Cerebellar nuclear complex (tissue), 1 donor: ENCODE results near the gene SLX9.

Experiments used
- DNase-seq, 2 experiments: peaks; one replicate each; lab custom pipeline; 2025; lab: John Stamatoyannopoulos, UW

The SLX9 gene, protein sequence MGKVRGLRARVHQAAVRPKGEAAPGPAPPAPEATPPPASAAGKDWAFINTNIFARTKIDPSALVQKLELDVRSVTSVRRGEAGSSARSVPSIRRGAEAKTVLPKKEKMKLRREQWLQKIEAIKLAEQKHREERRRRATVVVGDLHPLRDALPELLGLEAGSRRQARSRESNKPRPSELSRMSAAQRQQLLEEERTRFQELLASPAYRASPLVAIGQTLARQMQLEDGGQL

DNA sequence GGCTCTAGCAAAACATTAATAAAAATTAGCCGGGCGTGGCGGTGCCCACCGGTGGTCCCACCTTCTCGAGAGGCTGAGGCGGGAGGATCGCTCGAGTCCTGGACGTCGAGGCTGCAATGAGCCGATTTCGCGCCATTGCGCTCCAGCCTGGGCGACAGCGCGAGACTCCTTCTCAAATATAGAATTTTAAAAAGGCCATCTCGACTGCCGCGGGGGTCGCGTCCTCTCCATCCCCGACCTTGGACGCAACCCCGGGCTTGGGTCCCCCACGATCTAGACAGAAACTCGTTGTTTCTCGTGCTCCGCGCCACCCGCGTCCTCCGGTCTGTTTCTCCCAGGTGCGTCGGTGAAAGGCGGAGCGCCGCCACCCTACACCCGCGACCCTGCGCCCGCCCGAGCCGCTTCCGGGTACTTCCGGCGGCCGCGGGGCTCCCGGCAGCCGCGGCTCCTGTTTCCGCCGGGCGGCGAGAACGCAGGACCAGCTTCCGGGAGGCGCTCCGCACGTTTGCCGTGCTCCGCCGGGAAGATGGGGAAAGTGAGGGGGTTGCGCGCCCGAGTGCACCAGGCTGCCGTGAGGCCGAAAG, at the start of gene SLX9:
Gene SLX9, plus strand, starts transcription at position 498 of the 584 bp plus-strand sequence. Its CDS starts 29 bp downstream, at position 527.
- peak in 1 of 2 experiments; percentile 24 for DNase-seq

DNA sequence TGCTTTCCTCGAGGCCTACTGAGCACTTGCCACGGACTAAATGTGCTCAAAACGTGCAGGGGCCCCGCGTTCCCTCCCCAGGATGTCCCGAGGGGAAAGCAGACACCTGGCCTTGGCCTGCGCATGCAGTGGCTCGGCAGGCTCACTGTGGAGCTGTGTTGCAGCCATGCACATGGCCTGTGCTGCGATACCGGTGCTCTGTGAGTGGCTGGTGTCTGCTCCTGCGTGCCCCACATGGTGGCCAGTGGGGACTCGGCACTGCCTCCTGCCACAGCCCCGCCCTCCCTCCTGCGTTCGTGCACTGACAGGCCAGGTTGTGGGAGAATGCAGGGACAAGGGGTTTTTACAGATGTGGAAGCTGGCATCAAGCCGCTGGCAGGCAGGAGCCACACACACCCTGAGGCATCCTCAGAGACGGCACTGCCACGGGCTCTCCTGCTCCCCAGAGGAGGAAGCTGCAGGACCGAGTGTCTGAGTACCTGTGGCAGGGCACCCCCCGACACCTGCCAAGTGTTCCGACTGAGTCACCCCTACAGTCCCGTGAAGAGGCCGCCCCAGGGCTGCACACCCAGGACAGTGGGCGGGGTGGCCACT, 49.4 kb upstream of the SLX9 start:
- no peak for DNase-seq

DNA sequence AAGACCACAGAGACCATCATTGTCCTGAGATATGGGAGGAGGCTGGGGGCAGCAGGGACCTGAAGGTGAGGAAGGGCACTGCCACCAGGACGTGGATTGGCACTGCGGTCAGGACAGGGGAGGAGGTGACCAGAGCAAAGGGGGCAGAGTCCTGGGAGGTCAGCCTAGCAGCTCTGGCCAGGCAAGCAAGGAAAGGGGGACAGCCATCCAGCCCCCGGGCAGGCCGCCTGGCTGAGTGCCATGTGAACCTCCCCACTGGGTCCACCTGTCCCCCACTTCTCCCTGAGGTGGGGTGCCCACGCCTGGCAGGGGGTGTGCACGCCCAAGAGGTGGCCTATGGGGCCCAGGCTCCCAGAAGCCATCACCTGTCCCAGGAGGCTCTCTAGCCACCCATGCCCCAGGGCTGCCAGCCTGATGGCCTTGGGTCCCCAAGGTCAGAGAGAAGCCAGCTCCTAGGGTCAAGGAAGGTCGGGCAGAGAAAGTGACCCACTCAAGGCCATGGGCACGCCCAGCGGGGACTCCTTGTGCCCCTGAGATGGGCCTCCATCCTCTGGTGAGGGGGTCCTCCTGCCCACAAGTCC, 48.8 kb upstream of the SLX9 start:
- no peak for DNase-seq

DNA sequence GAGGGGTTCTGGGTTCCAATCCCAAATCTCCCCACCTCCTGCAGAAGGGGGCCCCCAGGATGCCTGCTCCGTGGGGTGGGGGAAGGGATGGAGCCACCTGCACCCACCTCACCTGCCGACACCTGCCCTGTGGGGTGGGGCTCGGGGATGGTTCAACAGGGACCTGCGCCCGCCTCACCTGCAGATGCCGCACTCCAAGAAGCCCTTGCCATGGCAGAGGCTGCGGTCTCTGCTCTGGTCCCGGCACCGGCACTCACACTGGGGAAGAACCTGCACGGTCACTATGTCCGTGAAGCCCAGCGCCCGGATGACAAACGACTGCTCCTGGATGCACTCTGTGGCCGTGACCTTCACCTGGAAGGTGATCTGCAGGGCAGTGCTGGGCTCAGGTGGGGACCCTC, 48.2 kb upstream of the SLX9 start:
- DNase-seq: no peak

DNA sequence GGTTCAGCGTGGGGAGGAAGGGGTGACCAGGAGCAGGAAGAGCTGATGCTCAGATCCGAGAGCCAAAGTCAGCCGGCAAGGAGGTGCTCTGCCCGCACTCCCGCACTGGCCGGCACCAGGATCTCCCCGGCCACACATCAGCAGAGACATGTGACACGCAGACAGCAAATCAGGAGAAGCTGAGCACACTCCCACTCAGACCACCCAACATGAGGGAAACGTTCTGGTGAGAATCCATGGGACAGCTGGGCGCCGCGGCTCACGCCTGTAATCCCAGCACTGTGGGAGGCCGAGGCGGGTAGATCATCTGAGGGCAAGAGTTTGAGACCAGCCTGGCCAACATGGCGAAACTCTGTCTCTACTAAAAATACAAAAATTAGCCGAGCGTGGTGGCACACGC, 47.7 kb upstream of the SLX9 start:
- DNase-seq: no peak

DNA sequence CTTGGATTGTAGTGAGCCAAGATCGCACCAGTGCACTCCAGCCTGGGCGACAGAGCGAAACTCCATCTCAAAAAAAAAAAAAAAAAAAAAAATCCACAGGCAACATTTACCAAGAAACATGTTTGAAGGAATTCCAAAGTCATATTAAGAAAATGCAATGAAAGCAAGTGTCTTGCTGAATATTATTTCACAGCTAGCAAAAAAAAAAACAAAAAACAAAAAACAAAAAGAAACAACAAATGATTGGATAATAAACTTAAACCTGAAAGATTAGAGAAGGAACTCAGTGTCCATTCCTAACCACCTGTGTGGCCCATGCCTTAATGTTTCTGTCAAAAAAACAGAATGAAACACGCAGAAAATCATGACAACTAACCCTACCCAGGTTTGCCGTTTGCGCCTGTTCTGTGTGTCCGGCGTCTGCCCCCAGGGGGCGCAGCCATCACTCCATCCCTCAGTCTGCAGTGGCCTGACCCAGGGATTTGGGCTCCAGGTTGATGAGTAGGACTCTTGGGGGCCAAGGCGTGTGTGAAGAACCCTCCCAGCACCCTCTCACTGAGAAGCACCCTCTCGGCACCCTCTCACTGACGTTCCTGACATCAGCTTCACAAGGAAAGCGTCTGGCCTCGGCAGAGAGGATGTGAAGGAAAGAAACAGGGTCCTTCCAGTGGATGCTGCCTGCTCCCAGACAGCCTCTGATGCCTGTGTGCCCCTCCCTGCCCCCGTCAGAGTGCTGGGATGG, 47.1 kb upstream of the SLX9 start:
- no peak for DNase-seq

DNA sequence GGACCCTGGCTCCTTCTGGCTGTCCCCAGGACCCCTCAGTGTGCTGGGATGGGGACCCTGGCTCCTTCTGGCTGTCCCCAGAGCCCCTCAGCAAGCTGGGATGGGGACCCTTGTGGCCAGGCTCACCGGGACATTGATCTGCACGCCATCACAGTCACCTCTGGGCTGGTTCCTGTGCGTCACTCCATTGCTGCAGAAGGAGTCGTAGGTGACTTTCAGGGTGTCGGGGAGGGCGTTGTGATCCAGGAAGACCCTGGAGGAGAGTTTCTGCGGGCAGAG, 46.6 kb upstream of the SLX9 start:
- DNase-seq: no peak

DNA sequence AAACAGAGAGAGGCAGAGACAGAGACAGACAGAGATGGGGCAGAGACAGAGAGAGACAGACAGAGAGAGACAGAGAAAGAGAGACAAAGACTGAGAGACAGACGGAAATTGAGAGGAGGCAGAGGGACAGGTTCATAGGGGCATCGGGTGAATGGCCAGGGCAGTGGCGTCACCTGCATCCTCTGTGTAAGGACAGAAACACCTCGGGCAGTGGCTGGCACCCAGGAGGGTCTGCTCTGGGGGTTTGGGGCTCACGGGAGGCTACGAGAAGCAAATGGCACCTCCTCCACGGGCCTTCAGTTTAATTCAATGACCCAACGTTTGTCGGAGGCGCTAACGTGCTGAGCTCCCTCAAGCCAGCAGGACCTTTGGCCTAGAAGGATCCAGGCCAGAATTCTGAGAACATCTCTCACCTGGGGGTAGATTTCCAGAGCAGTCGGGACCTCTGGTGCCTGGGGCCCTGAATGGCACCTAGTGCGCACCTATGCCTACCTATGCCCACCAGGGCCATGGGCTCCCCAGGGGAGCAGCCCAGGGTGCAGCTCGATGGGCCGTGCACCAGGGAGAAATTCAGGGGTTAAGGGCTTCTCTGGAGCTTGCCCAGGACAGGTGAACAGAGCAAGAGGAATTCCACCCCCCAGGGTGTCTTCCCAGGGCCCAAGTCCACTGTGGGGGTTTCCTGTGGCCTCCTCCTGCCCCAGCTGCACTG, 45.7 kb upstream of the SLX9 start:
- no peak for DNase-seq

DNA sequence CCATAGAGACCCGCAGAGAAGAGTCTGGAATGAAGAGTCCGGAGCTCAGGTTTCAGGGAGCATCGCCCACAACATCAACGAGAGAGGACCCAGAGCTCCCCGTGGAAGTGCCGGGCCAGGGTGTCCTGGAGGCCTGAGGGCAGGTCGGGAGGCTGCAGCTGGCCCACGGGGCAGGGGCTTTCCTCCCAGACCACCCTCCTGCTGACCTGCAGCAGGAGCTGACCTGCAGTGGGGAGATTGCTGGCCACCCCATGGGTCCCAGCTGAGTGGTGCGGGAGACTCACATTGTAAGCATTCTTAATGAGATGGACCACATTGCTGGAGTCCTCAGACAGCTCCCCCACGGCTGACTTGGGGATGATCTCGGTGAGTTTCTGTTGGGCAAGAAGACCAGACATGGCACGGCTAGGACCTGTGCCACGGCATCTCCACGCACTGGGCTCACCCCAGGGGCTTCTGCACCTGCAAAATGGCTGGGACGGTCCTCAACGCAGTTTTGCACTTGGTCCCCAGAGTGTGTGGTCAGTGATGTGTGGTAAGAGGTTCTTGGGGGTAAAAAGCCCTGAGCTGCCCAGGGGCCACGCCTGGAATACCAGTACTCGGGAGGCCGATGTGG, 45.0 kb upstream of the SLX9 start:
- DNase-seq: no peak

DNA sequence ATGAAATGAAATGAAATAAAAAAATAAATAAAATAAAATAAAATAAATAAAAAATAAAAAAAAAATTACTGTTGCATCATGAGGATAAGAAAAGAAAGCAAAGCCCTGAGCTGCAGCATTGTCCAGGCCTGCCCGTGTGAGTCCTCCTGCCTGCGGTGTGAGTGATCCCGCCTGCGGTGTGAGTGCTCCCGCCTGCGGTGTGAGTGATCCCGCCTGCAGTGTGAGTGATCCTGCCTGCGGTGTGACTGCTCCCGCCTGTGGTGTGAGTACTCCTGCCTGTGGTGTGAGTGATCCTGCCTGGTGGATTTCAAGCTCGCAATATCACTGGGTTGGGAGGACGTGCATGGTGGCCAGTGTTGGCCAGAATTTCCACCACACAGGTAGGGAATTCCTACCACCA, 44.0 kb upstream of the SLX9 start:
- DNase-seq: no peak

DNA sequence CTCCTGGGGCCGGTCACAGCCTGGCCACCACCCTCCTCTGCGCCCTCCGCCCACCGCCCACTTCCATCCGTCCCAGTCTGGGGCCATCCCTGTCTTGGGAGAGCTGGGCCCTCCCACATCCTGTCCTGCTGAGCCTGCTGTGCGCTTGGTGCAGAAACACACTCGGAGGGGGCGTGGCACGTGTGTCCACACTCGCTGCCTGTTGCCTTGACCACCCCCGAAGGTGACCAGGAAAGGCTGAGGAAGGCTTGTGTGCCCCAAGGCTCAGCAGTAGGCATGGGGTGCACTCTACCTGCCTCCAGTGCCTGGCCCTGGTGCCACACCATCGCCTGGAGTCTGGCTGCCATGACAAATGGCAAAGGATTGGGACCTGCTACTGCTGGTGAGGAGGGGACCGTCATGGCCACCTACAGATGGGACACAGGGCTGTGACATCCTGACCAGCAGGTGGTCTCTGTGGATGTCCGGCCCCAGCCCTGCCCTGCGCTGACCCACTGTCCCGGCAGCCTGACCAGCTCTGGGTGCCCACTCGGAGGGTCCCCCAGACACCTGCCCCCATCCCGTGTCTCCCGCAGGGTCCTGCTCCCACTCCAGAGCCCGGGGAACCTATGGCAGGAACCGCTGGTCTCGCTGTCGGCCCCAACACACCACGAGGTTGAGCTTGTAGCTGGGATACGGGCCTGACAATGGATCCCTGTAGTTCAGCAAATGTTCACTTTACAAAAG, 43.1 kb upstream of the SLX9 start:
- no peak for DNase-seq

DNA sequence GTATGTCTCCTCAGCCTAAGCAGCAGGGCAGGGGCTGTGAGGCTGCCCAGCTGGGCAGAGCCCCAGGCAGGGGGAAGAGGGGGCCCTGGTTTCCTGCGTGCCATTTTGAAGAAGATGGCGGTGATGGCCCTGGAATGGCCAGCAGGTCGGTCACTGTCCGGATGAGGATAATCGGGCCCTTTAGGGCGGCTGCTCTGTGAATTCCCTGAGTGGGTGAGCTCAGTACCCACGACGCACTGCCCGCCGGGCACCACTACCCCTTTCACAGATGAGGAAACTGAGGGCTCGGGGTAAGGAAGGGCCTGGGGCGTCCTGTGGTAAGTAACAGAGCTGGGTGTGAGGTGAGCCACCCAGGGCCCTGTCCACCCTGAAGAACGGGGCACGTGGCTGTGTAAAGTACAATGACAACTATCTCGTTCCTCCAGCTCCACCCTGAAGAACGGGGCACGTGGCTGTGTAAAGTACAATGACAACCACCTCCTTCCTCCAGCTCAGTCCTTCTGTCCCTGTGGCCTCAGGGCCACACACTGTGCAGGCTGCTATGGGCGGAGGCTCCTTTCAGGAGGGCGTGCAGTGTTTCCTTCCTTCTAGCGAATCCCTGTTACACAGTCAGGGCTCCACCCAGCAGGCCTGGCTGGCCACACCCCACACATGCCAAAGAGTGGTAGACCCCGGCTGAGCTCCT, 42.4 kb upstream of the SLX9 start:
- no peak for DNase-seq

DNA sequence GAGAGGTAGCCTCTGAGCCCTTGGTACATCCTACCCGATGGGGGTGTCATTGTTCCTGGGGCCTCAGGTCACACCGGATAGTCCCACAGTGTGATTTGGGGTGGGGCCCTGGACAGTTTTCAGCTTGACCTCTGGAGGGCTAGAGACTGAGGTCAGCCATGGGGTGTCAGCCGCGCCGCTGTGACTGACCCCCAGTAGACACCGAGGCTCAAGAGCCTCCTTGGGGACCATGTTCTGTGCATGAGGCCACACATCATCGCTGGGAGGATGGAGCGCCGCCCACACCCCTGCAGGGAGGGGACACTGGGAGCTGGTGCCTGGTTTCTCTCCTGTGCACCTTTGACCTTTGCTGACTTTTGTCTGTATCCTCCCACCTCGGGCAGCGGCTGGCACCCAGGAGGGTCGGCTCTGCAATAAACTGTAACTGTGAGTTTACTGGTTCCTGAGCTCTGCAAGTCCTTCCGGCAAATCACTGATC, 41.8 kb upstream of the SLX9 start:
- no peak for DNase-seq

DNA sequence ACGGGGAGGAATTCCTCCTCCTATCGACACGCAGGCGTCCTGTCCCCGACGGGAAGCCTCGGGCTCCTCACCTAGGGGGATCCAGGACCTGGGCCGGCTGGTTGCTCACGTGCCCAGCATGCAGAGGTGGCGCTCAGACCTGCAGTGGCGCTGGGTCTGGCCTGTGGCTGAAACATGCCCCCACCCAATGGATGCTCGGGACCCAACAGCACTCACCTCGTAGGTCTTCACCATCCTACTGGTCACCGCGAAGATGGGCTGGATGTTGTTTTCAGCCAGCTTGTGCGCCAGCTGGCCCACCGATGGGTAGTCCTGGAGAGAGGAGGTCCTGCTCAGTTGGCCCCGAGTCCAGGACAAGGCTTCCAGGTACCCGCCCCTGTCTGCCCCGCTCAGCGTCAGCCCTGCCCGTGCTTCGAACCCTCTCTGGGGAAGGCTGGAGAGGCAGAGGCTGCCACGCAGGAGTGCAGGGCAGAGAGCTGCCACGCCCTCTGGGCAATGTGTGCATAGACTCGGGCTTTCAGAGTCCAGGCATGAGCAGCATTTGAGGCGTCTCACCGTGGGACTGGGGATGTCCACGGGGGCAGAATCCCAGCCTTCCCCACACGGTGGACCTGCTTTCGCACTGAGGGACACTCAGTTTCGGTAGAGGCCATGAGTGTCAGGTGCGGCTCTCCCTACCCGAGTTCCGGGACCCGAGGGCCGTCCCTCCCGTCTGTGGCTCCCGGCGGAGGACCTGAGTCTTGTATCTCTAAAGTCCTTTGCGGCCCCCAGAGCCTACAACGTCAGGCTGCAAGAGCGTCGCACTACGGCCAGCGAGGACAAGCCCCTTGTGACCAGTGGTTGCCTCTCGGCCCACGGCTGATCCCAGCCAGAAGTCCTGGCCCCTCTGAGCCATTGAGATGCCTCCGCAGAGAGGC, 40.7 kb upstream of the SLX9 start:
- DNase-seq: no peak

DNA sequence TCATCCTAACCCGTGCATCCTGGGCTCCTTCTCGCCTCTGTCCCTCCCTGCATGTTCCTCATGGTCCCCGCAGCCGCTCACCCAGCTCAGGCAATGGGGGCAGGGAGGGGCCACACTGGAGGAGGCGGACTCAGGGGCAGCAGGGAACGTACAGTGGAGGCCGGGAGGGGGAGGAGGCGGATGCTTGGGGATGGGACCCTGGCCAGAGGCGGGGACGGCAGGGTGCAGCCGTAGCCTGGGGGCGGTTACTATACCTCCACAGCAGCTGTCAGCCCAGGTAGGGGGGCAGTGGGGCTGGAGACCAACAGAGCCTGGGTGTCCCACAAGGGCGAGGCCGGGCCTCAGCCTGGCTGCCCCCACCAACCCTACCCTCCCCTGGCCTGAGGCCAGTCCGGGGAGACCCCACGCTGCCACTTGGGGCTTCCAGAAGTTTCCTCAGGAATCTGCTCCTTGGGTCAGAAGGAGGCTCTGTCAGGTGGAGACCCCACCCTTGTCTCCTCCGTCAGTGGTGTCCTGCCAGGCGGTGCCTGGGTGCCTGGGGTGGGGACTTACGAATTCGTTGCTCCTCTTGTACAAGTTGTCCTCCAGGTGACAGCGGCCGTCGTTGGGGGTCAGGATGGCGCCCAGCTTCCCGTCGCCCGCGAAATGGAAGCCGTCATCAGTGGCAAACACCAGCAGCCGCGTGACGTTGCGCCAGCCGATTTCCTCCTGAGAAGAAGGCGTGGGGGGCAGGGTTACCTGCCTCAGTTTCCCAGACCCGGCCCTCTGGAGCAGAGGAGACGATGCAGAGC, 39.9 kb upstream of the SLX9 start:
- no peak for DNase-seq

DNA sequence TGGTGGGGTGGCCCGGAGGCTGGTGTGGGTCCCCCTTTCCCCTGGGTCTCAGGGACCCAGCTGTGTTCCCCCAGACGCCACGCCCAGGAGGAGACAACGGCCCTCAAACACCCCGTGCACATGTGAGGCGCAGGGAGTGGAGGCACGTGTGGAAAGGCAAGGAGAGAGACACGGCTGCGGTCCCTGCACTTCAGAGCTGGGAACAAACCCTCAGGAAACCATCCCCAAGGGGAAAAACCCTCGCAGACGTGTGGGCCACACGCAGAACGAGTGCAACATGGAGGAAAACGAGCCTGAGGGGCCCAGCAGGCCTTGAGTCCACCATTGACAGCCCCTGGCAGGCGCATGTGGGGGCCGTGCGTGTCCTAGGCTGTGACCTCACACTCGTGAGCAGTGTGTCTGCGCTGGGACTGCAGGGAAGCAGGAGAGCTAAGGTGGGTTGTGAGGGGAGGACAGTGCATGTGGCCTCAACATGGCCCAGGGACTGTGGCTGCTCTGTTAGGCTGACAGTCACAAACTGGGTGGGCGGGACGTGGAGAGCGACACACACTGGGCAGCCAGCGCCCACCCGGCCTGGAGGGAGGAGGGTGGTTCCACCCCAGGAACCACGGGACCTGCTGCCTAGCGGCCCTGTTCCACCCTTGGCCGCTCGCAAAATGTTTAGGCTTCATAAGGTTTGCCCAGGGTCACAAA, 39.1 kb upstream of the SLX9 start:
- no peak for DNase-seq

DNA sequence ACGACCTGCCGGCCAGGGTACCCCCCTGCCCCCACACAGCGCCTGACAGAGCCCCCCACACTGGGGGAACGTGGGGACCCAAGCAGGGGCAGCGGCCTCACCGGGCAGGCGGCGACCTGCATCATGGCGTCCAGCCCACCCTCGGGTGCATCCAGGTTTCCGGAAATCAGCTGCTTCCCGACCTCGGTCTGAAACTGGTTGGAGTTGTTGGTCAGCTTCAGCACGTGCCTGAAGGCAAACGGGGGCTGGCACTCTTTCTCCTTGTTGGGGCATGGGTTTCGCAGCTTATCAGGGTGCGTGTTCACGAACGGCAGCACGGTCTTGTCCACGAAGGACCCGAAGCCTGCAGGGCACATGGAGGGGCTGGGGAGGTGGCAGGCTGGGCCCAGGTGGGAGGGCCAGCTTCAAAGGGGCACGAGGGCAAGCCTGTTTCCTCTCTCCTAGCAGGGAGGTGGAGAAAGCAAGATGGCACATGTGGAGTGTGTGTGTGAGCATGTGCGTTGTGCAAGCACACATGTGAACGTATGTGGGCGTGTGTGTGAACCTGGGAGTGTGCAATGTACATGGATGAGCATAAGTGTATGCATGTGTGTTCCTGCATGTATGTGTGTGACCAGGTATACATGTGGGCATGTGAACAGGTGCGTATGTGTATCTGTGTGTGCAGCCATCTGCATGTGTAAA, 38.3 kb upstream of the SLX9 start:
- DNase-seq: no peak
